Measurements from ENCODE around the gene PEA15. TPM values are rescaled to one million over a fixed set of nuclear protein-coding genes. Genes with fewer than 3 reads are reported as not detected.

Gene PEA15
- total and polyA plus RNA-seq, 10 of the 15 experiments (the other 5 are each of a cell fraction or from before 2014, with no cell fraction given): 15.1 to 269 (median 65.6) TPM

DNA sequence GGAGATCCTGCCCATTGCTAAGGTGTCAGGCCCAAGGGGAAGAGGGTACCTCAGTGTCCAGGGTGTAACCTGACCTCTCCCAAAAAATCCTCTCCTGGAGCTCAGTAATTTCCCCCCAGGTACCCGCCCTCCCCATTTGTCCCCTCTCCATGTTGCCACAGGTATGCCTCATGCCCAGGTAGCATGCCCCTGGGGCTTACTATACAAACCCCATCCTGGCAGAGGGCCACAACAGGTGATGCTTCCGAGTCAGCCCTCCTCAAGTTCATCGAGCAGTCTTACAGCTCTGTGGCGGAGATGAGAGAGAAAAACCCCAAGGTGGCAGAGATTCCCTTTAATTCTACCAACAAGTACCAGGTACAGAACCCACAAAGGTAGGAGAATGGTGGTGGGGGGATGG, 38.1 kb upstream of the PEA15 start:
- no peak overlapping the region for H3K27ac ChIP-seq (ENCODE audit: control insufficient read depth, insufficient read depth)
- H3K9me3 ChIP-seq (replicated peaks; ENCODE audit: control insufficient read depth, insufficient read depth, low read length): no peaks in the 10 kb centered on the region
- BruUV-seq (replicated peaks): no TSS peak
- no peak overlapping the region for H2AFZ ChIP-seq (ENCODE audit: control insufficient read depth, low read depth, low read length)
- H3K27me3 ChIP-seq (replicated peaks in 1 of 2; ENCODE audit: control insufficient read depth in 2 of 2, insufficient read depth in 2 of 2, low read length in 1 of 2): no peaks in the 10 kb centered on the region; a peak in 1 of 4 replicates
- no peak for DNase-seq (ENCODE audit: low read depth, low spot score)
- H3K9ac ChIP-seq (ENCODE audit: control insufficient read depth, insufficient read depth, low read length): no peak overlapping the region
- H4K20me1 ChIP-seq (ENCODE audit: control insufficient read depth, insufficient read depth): no peaks in the 10 kb centered on the region
- no peaks in the 10 kb centered on the region for H3K79me2 ChIP-seq (ENCODE audit: control insufficient read depth, insufficient read depth, low read length)
- peaks cover 27% of the 10 kb centered on the region for H3K4me1 ChIP-seq (ENCODE audit: control insufficient read depth, insufficient read depth, low read length)
- no peak overlapping the region for H3K4me2 ChIP-seq (ENCODE audit: control insufficient read depth, insufficient read depth)
- TF ChIP-seq RAD21 (IDR thresholded peaks at IDR 0.05; ENCODE audit: insufficient read depth, low read depth, low read length): no peak
- TF ChIP-seq CBFB (IDR thresholded peaks at IDR 0.05; ENCODE audit: low read depth): no peak
- TF ChIP-seq CEBPB (IDR thresholded peaks at IDR 0.05; ENCODE audit: borderline replicate concordance in 1 of 2, low read depth in 2 of 2, low read length in 2 of 2): no peak
- TF ChIP-seq TARDBP (IDR thresholded peaks at IDR 0.05; ENCODE audit: borderline replicate concordance): no peak
- no peak for TF ChIP-seq TCF7 (IDR thresholded peaks at IDR 0.05; ENCODE audit: borderline replicate concordance)
- TF ChIP-seq ZNF274 (IDR thresholded peaks at IDR 0.05; ENCODE audit: insufficient read depth, insufficient read length): no peak
- no peak for TF ChIP-seq BHLHE40 (IDR thresholded peaks at IDR 0.05; ENCODE audit: borderline replicate concordance in 1 of 2, low read depth in 2 of 2, low read length in 1 of 2)
- no peak for TF ChIP-seq RELA (IDR thresholded peaks at IDR 0.05; ENCODE audit: borderline replicate concordance, partially characterized antibody)
- no peak for TF ChIP-seq ZZZ3 (IDR thresholded peaks at IDR 0.05; ENCODE audit: control insufficient read depth, insufficient read length, low read depth)
- TF ChIP-seq NR2C2 (IDR thresholded peaks at IDR 0.05; ENCODE audit: borderline replicate concordance, control insufficient read depth, insufficient read length, low read depth): no peak
- no peak for TF ChIP-seq RBBP5 (conservative IDR thresholded peaks at IDR 0.05)
- TF ChIP-seq PAX5 (IDR thresholded peaks at IDR 0.05; ENCODE audit: borderline replicate concordance, low read depth, low read length): no peak
- TF ChIP-seq SUZ12 (IDR thresholded peaks at IDR 0.05; ENCODE audit: unreplicated experiment): no peak
- TF ChIP-seq, protein P1, sequence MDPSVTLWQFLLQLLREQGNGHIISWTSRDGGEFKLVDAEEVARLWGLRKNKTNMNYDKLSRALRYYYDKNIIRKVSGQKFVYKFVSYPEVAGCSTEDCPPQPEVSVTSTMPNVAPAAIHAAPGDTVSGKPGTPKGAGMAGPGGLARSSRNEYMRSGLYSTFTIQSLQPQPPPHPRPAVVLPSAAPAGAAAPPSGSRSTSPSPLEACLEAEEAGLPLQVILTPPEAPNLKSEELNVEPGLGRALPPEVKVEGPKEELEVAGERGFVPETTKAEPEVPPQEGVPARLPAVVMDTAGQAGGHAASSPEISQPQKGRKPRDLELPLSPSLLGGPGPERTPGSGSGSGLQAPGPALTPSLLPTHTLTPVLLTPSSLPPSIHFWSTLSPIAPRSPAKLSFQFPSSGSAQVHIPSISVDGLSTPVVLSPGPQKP (IDR thresholded peaks at IDR 0.05; ENCODE audit: low read depth, low read length): no peak
- TF ChIP-seq, protein P2, sequence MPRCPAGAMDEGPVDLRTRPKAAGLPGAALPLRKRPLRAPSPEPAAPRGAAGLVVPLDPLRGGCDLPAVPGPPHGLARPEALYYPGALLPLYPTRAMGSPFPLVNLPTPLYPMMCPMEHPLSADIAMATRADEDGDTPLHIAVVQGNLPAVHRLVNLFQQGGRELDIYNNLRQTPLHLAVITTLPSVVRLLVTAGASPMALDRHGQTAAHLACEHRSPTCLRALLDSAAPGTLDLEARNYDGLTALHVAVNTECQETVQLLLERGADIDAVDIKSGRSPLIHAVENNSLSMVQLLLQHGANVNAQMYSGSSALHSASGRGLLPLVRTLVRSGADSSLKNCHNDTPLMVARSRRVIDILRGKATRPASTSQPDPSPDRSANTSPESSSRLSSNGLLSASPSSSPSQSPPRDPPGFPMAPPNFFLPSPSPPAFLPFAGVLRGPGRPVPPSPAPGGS (IDR thresholded peaks at IDR 0.05; ENCODE audit: borderline replicate concordance, insufficient read depth, low read depth, low read length, poor library complexity, severe bottlenecking): no peak
- intact Hi-C loops (cut with micrococcal nuclease; ENCODE audit: unreplicated experiment) (no loop called here), in situ Hi-C loops (cut with MboI) (no loop called here)
- CTCF ChIA-PET: interaction anchor here (0.7 to 3.5 kb wide), 5 partner anchors 37 to 85 kb away, joined by 3 to 25 read pairs (median 3); no protein-coding TSS in a partner anchor
- POLR2A ChIA-PET: interaction anchor here (1.0 kb wide), 1 partner anchor 98 kb away, joined by 3 read pairs; no protein-coding TSS in a partner anchor
- H3K36me3 ChIP-seq (ENCODE audit: control insufficient read depth in 2 of 2, insufficient read depth in 2 of 2, low read length in 1 of 2): no peaks in the 10 kb centered on the region
- H3K4me3 ChIP-seq: no peak overlapping the region
- WGBS (ENCODE audit: insufficient coverage, insufficient replicate concordance, low lambda C conversion rate, missing lambda C conversion rate): 36% methylated on average over 4 of the region's 4 CpGs
- SMC1A ChIA-PET (ENCODE audit: uncharacterized antibody, unreplicated experiment): interaction anchor here (1.0 to 1.5 kb wide), 2 partner anchors 66 to 210 kb away, joined by 3 to 4 read pairs; no protein-coding TSS in a partner anchor
- ATAC-seq: no peak
- FAIRE-seq: no peak
- RAD21 ChIA-PET (ENCODE audit: unreplicated experiment): interaction anchor here (3.6 kb wide), 1 partner anchor 125 kb away, joined by 14 read pairs; no protein-coding TSS in a partner anchor

All from GM12878 (cell line).